AML-193 (cell line): ENCODE results near the gene GUCA2A.

Experiments
- DNase-seq, 2 experiments: peaks; one replicate each; lab custom pipeline; 2025; lab: John Stamatoyannopoulos, UW

GUCA2A gene

GRCh38 chr1:42176902-42177519 lies 12.5 kb upstream of the GUCA2A start:
- peak; percentile 47 to 53 for DNase-seq

- no peak for DNase-seq
Measured at GRCh38 chr1:42175314-42176054, 10.9 kb upstream of the GUCA2A start.

GRCh38 chr1:42173961-42174735 lies 9.6 kb upstream of the GUCA2A start:
- no peak for DNase-seq

GRCh38 chr1:42173155-42173933 lies 8.8 kb upstream of the GUCA2A start:
- DNase-seq = peak; percentile 12 to 22

GRCh38 chr1:42172381-42173133 lies 8.0 kb upstream of the GUCA2A start:
- DNase-seq = no peak

GRCh38 chr1:42171679-42172266 lies 7.2 kb upstream of the GUCA2A start:
- DNase-seq = no peak

- DNase-seq = no peak
Measured at GRCh38 chr1:42170779-42171621, 6.5 kb upstream of the GUCA2A start.

GRCh38 chr1:42168763-42169162 lies 4.2 kb upstream of the GUCA2A start:
- DNase-seq = no peak

GRCh38 chr1:42168391-42168670 lies 3.8 kb upstream of the GUCA2A start:
- no peak for DNase-seq

- no peak for DNase-seq
Measured at GRCh38 chr1:42167611-42168390, 3.3 kb upstream of the GUCA2A start.

GRCh38 chr1:42165511-42166210 lies 1.1 kb upstream of the GUCA2A start:
- DNase-seq = no peak

- no peak for DNase-seq
Measured at GRCh38 chr1:42163536-42164503, 725 bp downstream of the GUCA2A start.

GRCh38 chr1:42163114-42163513 lies 1.4 kb downstream of the GUCA2A start:
- DNase-seq = no peak

- DNase-seq = peak in 1 of 2 experiments; percentile 25
Measured at GRCh38 chr1:42162181-42162580, 2.4 kb downstream of the GUCA2A start.

- no peak for DNase-seq
Measured at GRCh38 chr1:42158189-42158588, 6.4 kb downstream of the GUCA2A start.

GRCh38 chr1:42157667-42158066 lies 6.9 kb downstream of the GUCA2A start:
- no peak for DNase-seq

GRCh38 chr1:42155362-42155761 lies 9.2 kb downstream of the GUCA2A start:
- DNase-seq = no peak

- DNase-seq = no peak
Measured at GRCh38 chr1:42154685-42155084, 9.9 kb downstream of the GUCA2A start.
